PC-9 (cell line): ENCODE data around the gene ASB8.

ENCODE experiments used
- EZH2 ChIP-seq: fragments of 200-600 bp; sonication (generic); IDR thresholded peaks from 2 replicates; pipeline ENCODE4 v1.8.0; 2017; ENCODE audit warnings: antibody characterized with exemption, low read depth
- TF ChIP-seq, protein P1 (sequence below): fragments of 200-600 bp; sonication (generic); conservative IDR thresholded peaks from 2 replicates; pipeline ENCODE4 v1.6.1; 2017; ENCODE audit warnings: mixed run types, antibody characterized with exemption, mild to moderate bottlenecking, moderate library complexity

DNA sequence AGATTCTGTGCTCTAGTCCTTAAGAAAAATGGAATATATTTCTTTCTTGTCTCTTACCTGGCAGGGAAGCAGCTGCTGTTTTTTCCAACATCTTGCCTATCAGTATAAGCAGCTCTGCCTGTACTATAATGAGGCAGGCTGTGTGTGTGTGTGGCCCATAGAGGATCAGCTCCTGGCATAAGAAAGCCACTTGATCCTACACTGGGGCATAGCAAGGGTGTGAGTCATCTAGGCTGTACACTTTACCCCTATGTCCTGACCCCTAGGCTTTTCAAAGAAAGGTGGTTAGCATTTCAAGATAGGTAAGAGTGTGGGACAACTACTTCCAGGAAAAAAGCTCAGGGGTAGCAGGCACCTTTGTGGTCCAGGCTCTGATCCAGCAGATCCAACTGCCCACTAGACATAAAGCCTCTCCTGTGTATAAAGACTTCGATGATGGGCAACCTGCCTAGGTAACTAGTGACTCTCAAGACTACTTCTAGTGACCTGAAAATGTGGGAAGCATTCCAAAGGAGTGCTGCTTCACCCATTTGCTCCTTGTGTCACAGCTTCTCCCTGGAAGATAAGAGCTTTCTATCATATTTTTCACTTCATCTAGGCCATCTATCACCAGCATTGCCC, 46.5 kb downstream of the ASB8 start:
- TF ChIP-seq, protein P1, sequence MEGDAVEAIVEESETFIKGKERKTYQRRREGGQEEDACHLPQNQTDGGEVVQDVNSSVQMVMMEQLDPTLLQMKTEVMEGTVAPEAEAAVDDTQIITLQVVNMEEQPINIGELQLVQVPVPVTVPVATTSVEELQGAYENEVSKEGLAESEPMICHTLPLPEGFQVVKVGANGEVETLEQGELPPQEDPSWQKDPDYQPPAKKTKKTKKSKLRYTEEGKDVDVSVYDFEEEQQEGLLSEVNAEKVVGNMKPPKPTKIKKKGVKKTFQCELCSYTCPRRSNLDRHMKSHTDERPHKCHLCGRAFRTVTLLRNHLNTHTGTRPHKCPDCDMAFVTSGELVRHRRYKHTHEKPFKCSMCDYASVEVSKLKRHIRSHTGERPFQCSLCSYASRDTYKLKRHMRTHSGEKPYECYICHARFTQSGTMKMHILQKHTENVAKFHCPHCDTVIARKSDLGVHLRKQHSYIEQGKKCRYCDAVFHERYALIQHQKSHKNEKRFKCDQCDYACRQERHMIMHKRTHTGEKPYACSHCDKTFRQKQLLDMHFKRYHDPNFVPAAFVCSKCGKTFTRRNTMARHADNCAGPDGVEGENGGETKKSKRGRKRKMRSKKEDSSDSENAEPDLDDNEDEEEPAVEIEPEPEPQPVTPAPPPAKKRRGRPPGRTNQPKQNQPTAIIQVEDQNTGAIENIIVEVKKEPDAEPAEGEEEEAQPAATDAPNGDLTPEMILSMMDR, result no peak
- no peak for TF ChIP-seq EZH2
